ENCODE results near the gene STARD8.

The STARD8 gene

GRCh38 chrX:68724531-68725020 lies 77.1 kb downstream of the STARD8 start:
- H3K27me3 ChIP-seq = no peaks in the 10 kb centered on the region
- intact Hi-C loops (cut with DNase I; ENCODE audit: low total_unique reads) = no loop called here
- no peaks in the 10 kb centered on the region for H3K36me3 ChIP-seq
- H3K4me1 ChIP-seq = no peaks in the 10 kb centered on the region
- no peak for TF ChIP-seq CTCF (IDR thresholded peaks at IDR 0.05)
- H3K4me3 ChIP-seq = no peak overlapping the region
- no peak for DNase-seq
- no peaks in the 10 kb centered on the region for H3K9me3 ChIP-seq
- H3K27ac ChIP-seq = no peak overlapping the region

- H3K4me3 ChIP-seq = no peak overlapping the region
Measured at GRCh38 chrX:68725756-68726365, 78.4 kb downstream of the STARD8 start.

GRCh38 chrX:68726366-68726765 lies 78.9 kb downstream of the STARD8 start:
- Histone ChIP-seq H3K27me3 (no peaks in the 10 kb centered on the region), H3K4me3 (no peak overlapping the region), H3K9me3 (no peaks in the 10 kb centered on the region), H3K36me3 (no peaks in the 10 kb centered on the region), H3K4me1 (no peaks in the 10 kb centered on the region), H3K27ac (no peak overlapping the region)
- intact Hi-C loops (cut with DNase I; ENCODE audit: low total_unique reads) = no loop called here
- DNase-seq = no peak
- no peak for TF ChIP-seq CTCF (IDR thresholded peaks at IDR 0.05)

More at GRCh38 chrX:68725756-68726365, 78.4 kb downstream of the STARD8 start:
- Histone ChIP-seq H3K27me3 (no peaks in the 10 kb centered on the region), H3K9me3 (no peaks in the 10 kb centered on the region), H3K36me3 (no peaks in the 10 kb centered on the region), H3K4me1 (no peaks in the 10 kb centered on the region), H3K27ac (no peak overlapping the region)
- TF ChIP-seq CTCF (IDR thresholded peaks at IDR 0.05) = no peak
- DNase-seq = no peak
- intact Hi-C loops (cut with DNase I; ENCODE audit: low total_unique reads) = no loop called here

GRCh38 chrX:68727696-68728095 lies 80.2 kb downstream of the STARD8 start:
- H3K27me3 ChIP-seq = no peaks in the 10 kb centered on the region
- no peak overlapping the region for H3K4me3 ChIP-seq
- no peak for DNase-seq
- H3K9me3 ChIP-seq = no peaks in the 10 kb centered on the region
- no peaks in the 10 kb centered on the region for H3K36me3 ChIP-seq
- H3K27ac ChIP-seq = no peak overlapping the region
- no peaks in the 10 kb centered on the region for H3K4me1 ChIP-seq
- intact Hi-C loops (cut with DNase I; ENCODE audit: low total_unique reads) = no loop called here
- TF ChIP-seq CTCF (IDR thresholded peaks at IDR 0.05) = no peak

- Histone ChIP-seq H3K4me3 (no peak overlapping the region), H3K4me1 (no peaks in the 10 kb centered on the region), H3K27ac (no peak overlapping the region), H3K36me3 (no peaks in the 10 kb centered on the region), H3K27me3 (no peaks in the 10 kb centered on the region), H3K9me3 (no peaks in the 10 kb centered on the region)
- intact Hi-C loops (cut with DNase I; ENCODE audit: low total_unique reads) = no loop called here
- no peak for DNase-seq
- no peak for TF ChIP-seq CTCF (IDR thresholded peaks at IDR 0.05)
Measured at GRCh38 chrX:68728186-68728585, 80.7 kb downstream of the STARD8 start.

GRCh38 chrX:68731254-68731653 lies 83.8 kb downstream of the STARD8 start:
- H3K27ac ChIP-seq = no peak overlapping the region
- H3K4me3 ChIP-seq = no peak overlapping the region
- H3K4me1 ChIP-seq = no peaks in the 10 kb centered on the region
- H3K9me3 ChIP-seq = no peaks in the 10 kb centered on the region
- DNase-seq = no peak
- TF ChIP-seq CTCF (IDR thresholded peaks at IDR 0.05) = no peak
- intact Hi-C loops (cut with DNase I; ENCODE audit: low total_unique reads) = no loop called here
- no peaks in the 10 kb centered on the region for H3K27me3 ChIP-seq
- H3K36me3 ChIP-seq = no peaks in the 10 kb centered on the region
